MM.1S (cell line): Measurements from ENCODE around the gene ZCWPW1.

Source experiments
- CTCF ChIP-seq: fragments of 300-600 bp; sonication (generic); IDR thresholded peaks from 2 replicates; pipeline ENCODE4 v1.5.1; 2016; ENCODE audit warnings: antibody characterized with exemption, low read length, mixed read lengths
- EZH2 ChIP-seq: fragments of 300-600 bp; sonication (generic); optimal IDR thresholded peaks from 2 replicates; pipeline ENCODE3; 2017; ENCODE audit warnings: low read depth, mild to moderate bottlenecking, antibody characterized with exemption, low read length, mixed read lengths

DNA sequence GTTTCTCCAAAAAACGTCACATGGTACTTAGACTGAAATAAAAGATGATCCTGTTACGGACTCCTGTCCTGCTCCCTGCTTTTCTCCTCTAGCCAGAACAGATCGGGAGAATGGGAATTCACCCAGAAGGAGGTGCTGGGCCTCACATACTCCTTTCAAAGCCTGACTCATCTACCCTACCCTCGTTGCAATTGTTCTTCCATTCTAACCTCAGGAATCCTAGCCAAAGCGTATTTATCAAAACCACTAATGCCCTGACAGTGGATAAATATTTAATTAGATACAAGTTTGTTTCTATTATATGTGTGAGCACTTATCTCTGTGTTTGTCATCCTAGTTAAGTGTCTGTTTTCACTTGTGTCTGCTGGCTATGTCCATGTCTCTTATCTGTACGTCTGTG lies 21.7 kb downstream of the ZCWPW1 start:
- TF ChIP-seq CTCF, result no peak
- TF ChIP-seq EZH2, result no peak
